ENCODE data around the gene ARPP19. TPM values are rescaled to one million over a fixed set of nuclear protein-coding genes. Genes with fewer than 3 reads are reported as not detected.
A peak's percentile ranks its signal among the peaks of the same experiment; 100 is the strongest.

ARPP19 gene
- total RNA-seq, 1 experiment from 2014 or later = 163 TPM

DNA sequence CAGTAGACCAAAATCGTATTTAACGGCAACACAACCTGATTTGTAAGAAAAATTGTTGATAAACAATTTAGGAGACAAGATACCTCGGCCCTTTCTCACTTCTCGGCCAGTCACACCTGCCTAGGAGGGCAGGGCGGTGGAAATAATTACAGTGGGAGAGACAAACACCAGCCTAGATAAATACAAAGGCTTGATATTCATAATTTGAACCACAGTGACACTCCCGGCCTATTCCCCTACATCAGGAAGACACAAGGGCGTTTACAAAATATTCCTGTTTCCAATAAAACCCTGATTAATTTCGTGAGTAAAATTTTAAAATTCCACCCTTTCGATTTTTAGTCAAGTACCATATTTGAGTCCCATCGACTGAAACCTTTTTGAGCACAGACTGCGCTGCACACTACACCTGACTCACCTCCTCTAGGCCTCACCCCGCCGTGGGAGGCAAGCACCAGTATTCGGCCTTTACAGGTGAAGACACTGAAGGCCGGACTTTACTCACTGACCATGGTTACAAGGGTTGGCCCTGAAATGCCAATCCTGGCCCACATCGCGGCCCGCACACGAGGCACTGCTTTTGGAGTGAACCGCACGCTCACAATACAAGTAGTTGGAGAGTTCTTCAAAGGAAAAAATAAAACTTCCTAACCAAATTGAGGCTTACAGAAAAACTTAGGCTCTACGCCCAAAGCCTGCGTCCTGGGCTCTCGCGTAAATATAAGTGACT is 794 bp downstream of the ARPP19 start:
- ATAC-seq (peak; percentile 24), DNase-seq (ENCODE audit: low read depth, low spot score) (peak; percentile 8)
- Histone ChIP-seq H3K9ac (ENCODE audit: low read length) (peak overlapping the region; percentile 99), H3K4me3 (replicated peaks in 1 of 2; ENCODE audit: low read depth in 1 of 2, low read length in 2 of 2) (peak overlapping the region; percentile 91 to 98), H3K4me1 (ENCODE audit: control insufficient read depth in 1 of 2, insufficient read depth in 2 of 2, low read length in 2 of 2) (peaks cover 8 to 16% of the 10 kb centered on the region in 2 experiments), H3K79me2 (ENCODE audit: insufficient read depth, low read length) (peaks cover 58% of the 10 kb centered on the region), H3K9me3 (ENCODE audit: control insufficient read depth in 1 of 2, insufficient read depth in 1 of 2, low read depth in 1 of 2, low read length in 2 of 2) (no peaks in the 10 kb centered on the region), H3K27ac (ENCODE audit: low read depth, low read length) (peak overlapping the region; percentile 91), H3K4me2 (ENCODE audit: low read length) (peak overlapping the region; percentile 97), H3K27me3 (ENCODE audit: insufficient read depth, low read length) (no peaks in the 10 kb centered on the region), H3K36me3 (ENCODE audit: control insufficient read depth in 1 of 2, insufficient read depth in 2 of 2, low read length in 2 of 2) (no peaks in the 10 kb centered on the region; a peak in 1 of 4 replicates), H4K20me1 (ENCODE audit: insufficient read depth) (peaks cover 38% of the 10 kb centered on the region), H2AFZ (ENCODE audit: low read depth, low read length, poor library complexity, severe bottlenecking) (no peak overlapping the region), H3K9me2 (ENCODE audit: insufficient read depth) (no peaks in the 10 kb centered on the region)
- ChIA-PET RAD21 (ENCODE audit: low non-redundant PET in 1 of 2, low total read pairs in 2 of 2, uncharacterized antibody in 2 of 2, unreplicated experiment in 2 of 2) (no interaction called here), POLR2A (interaction anchor here (1.0 kb wide), 1 partner anchor 14 kb away, joined by 4 read pairs; no protein-coding TSS in a partner anchor), CTCF (no interaction called here)
- intact Hi-C loops (cut with micrococcal nuclease) = loop anchor here (5.0 to 10.0 kb wide), 3 partner anchors 109 to 313 kb away; partner anchors contain the start of gene ATOSA
- TF ChIP-seq FOSL1 (IDR thresholded peaks at IDR 0.05; ENCODE audit: low read depth) = no peak
- no peak for TF ChIP-seq POLR2AphosphoS5 (IDR thresholded peaks at IDR 0.05; ENCODE audit: low read depth, low read length)
- no peak for TF ChIP-seq SP1 (IDR thresholded peaks at IDR 0.05; ENCODE audit: low read depth)
- TF ChIP-seq ATF3 (IDR thresholded peaks at IDR 0.05) = no peak
- TF ChIP-seq ZBTB33 (IDR thresholded peaks at IDR 0.05; ENCODE audit: extremely low read depth, insufficient replicate concordance, low read length) = no peak
- no peak for TF ChIP-seq RAD21 (IDR thresholded peaks at IDR 0.05; ENCODE audit: low read depth)
- TF ChIP-seq CBX3 (IDR thresholded peaks at IDR 0.05; ENCODE audit: low read depth) = no peak
- TF ChIP-seq SIN3A (IDR thresholded peaks at IDR 0.05; ENCODE audit: low read depth) = no peak
- TF ChIP-seq ZNF274 (IDR thresholded peaks at IDR 0.05; ENCODE audit: low read depth, low read length) = no peak
- TF ChIP-seq TCF7L2 (IDR thresholded peaks at IDR 0.05; ENCODE audit: borderline replicate concordance, extremely low read depth, insufficient read depth, insufficient read length) = no peak
- no peak for TF ChIP-seq EZH2 (IDR thresholded peaks at IDR 0.05)
- no peak for TF ChIP-seq EGR1 (IDR thresholded peaks at IDR 0.05; ENCODE audit: low read depth)
- no peak for TF ChIP-seq CEBPB (IDR thresholded peaks at IDR 0.05; ENCODE audit: low read depth)
- no peak for TF ChIP-seq ELF1 (IDR thresholded peaks at IDR 0.05; ENCODE audit: borderline replicate concordance, low read depth)
- TF ChIP-seq JUND (IDR thresholded peaks at IDR 0.05) = no peak
- TSS peak; percentile 56 for BruUV-seq (replicated peaks)

Data from HCT116 (cell line).